Endothelial cell of umbilical vein (primary cell): ENCODE data around the gene IRGM. TPM values are rescaled to one million over a fixed set of nuclear protein-coding genes. Genes with fewer than 3 reads are reported as not detected.

Experiments used
- BruUV-seq: library from RNA; stranded (reverse); fragments of 400-500 nt; replicated peaks from 2 replicates; lab custom pipeline; 2021; lab: Mats Ljungman, UMichigan
- CTCF ChIA-PET: fragments of 300-600, 350-600 bp; sonication (Branson Sonifier 250); formaldehyde crosslinking; loops from one replicate; lab custom pipeline; 2021; ENCODE audit warnings: antibody characterized with exemption, inconsistent platforms; lab: Charles Lee
- POLR2A ChIA-PET: fragments of 300-600, 350-600 bp; sonication (Branson Sonifier 250); formaldehyde crosslinking; loops from one replicate; lab custom pipeline; 2021; ENCODE audit warnings: antibody characterized with exemption, inconsistent platforms; lab: Charles Lee
- DNase-seq: peaks from one replicate; pipeline ENCODE4 v3.0.0-alpha.2; 2011; ENCODE audit warnings: low read depth, low spot score
- FAIRE-seq: peaks from 2 replicates; lab custom pipeline; 2011; peaks lifted over from hg19 to GRCh38; lab: Jason Lieb, UNC
- H2AFZ ChIP-seq: 2 replicates; pipeline ENCODE4 v1.6.0; 2012; ENCODE audit warnings: low read depth, low read length, control low read depth, inconsistent platforms
- H3K27ac ChIP-seq: 2 replicates; pipeline ENCODE4 v1.5.1; 2011; ENCODE audit warnings: low read depth, mild to moderate bottlenecking, control low read depth, low read length, moderate library complexity; ENCODE audit not compliant: insufficient read depth
- H3K27me3 ChIP-seq, 2 experiments: 2 replicates each; pipeline versions ENCODE4 v1.6.0 to v1.6.1; 2011; ENCODE audit warnings: low read length in 2 of 2, mixed read lengths in 1 of 2; ENCODE audit not compliant: control insufficient read depth in 2 of 2, insufficient read depth in 2 of 2
- H3K36me3 ChIP-seq, 2 experiments: 2 replicates in 1 of 2; 3 replicates in 1 of 2; pipeline ENCODE4 v1.5.1; 2011; ENCODE audit warnings: low read length in 2 of 2, mild to moderate bottlenecking in 1 of 2, moderate library complexity in 1 of 2; ENCODE audit not compliant: control insufficient read depth in 2 of 2, insufficient read depth in 2 of 2; ENCODE audit errors: extremely low read depth in 1 of 2
- H3K4me1 ChIP-seq: 3 replicates; pipeline ENCODE4 v1.5.1; 2011; ENCODE audit warnings: mild to moderate bottlenecking, low read length; ENCODE audit not compliant: control insufficient read depth, insufficient read depth; ENCODE audit errors: extremely low read depth
- H3K4me2 ChIP-seq: 2 replicates; pipeline ENCODE4 v1.6.1; 2011; ENCODE audit warnings: low read length, control low read depth, mixed read lengths; ENCODE audit not compliant: insufficient read depth
- H3K4me3 ChIP-seq, 3 experiments: fragments of 200-600 bp in 1 of 3; sonication (generic), shearing (Covaris generic) in 1 of 3; replicated peaks in 1 of 3; 2 replicates each; pipeline ENCODE4 v1.5.1; 2011 to 2016; ENCODE audit warnings: control low read depth in 3 of 3, low read length in 3 of 3, mild to moderate bottlenecking in 2 of 3, inconsistent platforms in 1 of 3, low read depth in 1 of 3, moderate library complexity in 1 of 3; ENCODE audit not compliant: insufficient read depth in 1 of 3
- H3K79me2 ChIP-seq: 2 replicates; pipeline ENCODE4 v1.6.0; 2012; ENCODE audit warnings: low read length, inconsistent platforms; ENCODE audit not compliant: control insufficient read depth, insufficient read depth
- H3K9ac ChIP-seq: replicated peaks from 2 replicates; pipeline ENCODE3; 2011; ENCODE audit warnings: low read length, control low read depth; ENCODE audit not compliant: insufficient read depth; ENCODE audit errors: extremely low read depth
- H3K9me1 ChIP-seq: replicated peaks from 3 replicates; pipeline ENCODE4 v1.6.0; 2011; ENCODE audit warnings: mild to moderate bottlenecking, low read length; ENCODE audit not compliant: control insufficient read depth, insufficient read depth; ENCODE audit errors: extremely low read depth
- H3K9me3 ChIP-seq: replicated peaks from 2 replicates; pipeline ENCODE4 v1.5.1; 2012; ENCODE audit warnings: low read length, inconsistent platforms; ENCODE audit not compliant: control insufficient read depth, insufficient read depth
- H4K20me1 ChIP-seq: replicated peaks from 2 replicates; pipeline ENCODE3; 2011; ENCODE audit warnings: mild to moderate bottlenecking, low read length; ENCODE audit not compliant: control insufficient read depth, insufficient read depth; ENCODE audit errors: extremely low read depth
- CTCF ChIP-seq, 2 donors: IDR thresholded peaks; 1 replicate in 1 of 2; 2 replicates in 1 of 2; pipeline ENCODE4 v1.5.1; 2011; ENCODE audit warnings: low read length in 2 of 2, mild to moderate bottlenecking in 2 of 2, moderate library complexity in 2 of 2, control low read depth in 1 of 2, inconsistent platforms in 1 of 2, low read depth in 1 of 2; ENCODE audit not compliant: insufficient read depth in 1 of 2; ENCODE audit errors: extremely low read depth in 1 of 2
- EZH2 ChIP-seq: IDR thresholded peaks from 2 replicates; pipeline ENCODE4 v1.6.1; 2012; ENCODE audit warnings: borderline replicate concordance, low read depth, mild to moderate bottlenecking, moderate library complexity, low read length, inconsistent platforms; ENCODE audit not compliant: severe bottlenecking
- FOS ChIP-seq: IDR thresholded peaks from 2 replicates; pipeline ENCODE4 v1.6.1; 2011; ENCODE audit warnings: mild to moderate bottlenecking, low read length, moderate library complexity, borderline replicate concordance; ENCODE audit not compliant: insufficient read depth
- GATA2 ChIP-seq: IDR thresholded peaks from 2 replicates; pipeline ENCODE4 v1.7.0; 2011; ENCODE audit warnings: low read depth, mild to moderate bottlenecking, moderate library complexity, mixed read lengths, low read length; ENCODE audit not compliant: insufficient read length, insufficient read depth
- JUN ChIP-seq: IDR thresholded peaks from 2 replicates; pipeline ENCODE4 v1.6.1; 2011; ENCODE audit warnings: borderline replicate concordance, low read depth; ENCODE audit not compliant: insufficient read length, insufficient read depth
- MAX ChIP-seq: IDR thresholded peaks from 2 replicates; pipeline ENCODE4 v1.6.1; 2011; ENCODE audit not compliant: insufficient read depth, insufficient read length
- MYC ChIP-seq: IDR thresholded peaks from one replicate; pipeline ENCODE4 v1.6.1; 2011; ENCODE audit warnings: mild to moderate bottlenecking, low read depth, low read length
- POLR2A ChIP-seq: IDR thresholded peaks from 2 replicates; pipeline ENCODE4 v1.6.1; 2012; ENCODE audit warnings: low read depth, mild to moderate bottlenecking, control low read depth, low read length
- dilution Hi-C: fragments of 300-500 bp; cut with MboI; formaldehyde crosslinking; loops from one replicate; pipeline ENCODE4 v1.15.0; 2019; ENCODE audit warnings: low sequenced_read_pairs; ENCODE audit not compliant: extremely low pct_ligation_motif_present
- intact Hi-C: fragments of 100-400 bp; cut with micrococcal nuclease; formaldehyde crosslinking; loops from one replicate; pipeline ENCODE4 v1.10.0; 2022
- polyA plus RNA-seq, 4 experiments: library from polyadenylated mRNA; depleted of rRNA in 3 of 4; stranded (reverse) in 3 of 4; unstranded in 1 of 4; fragments of >200 nt; gene quantifications; 2 replicates each; pipeline versions ENCODE4 v1.2.1 to v1.2.3, GENCODE V29; 2011 to 2012; ENCODE audit warnings: missing spikeins in 1 of 4
- total RNA-seq: library from RNA; stranded (reverse); gene quantifications from 2 replicates; pipeline ENCODE4 v1.2.3, GENCODE V29; 2021

The IRGM gene
- total and polyA plus RNA-seq, 2 donors (not counting 3 experiments of a cell fraction or from before 2014, with no cell fraction given), result not detected

- no peak overlapping the region for H3K4me3 ChIP-seq
- BruUV-seq, result no TSS peak
- no peak overlapping the region for H3K9ac ChIP-seq
- no peaks in the 10 kb centered on the region for H3K79me2 ChIP-seq
- no peaks in the 10 kb centered on the region for H3K9me1 ChIP-seq
- intact Hi-C loops (loop anchor here (5.0 kb wide), 1 partner anchor 43 kb away; the partner anchor contains the start of gene IRGM), dilution Hi-C loops (no loop called here)
- no peaks in the 10 kb centered on the region for H3K36me3 ChIP-seq
- CTCF ChIA-PET, result interaction anchor here (1.2 to 2.0 kb wide), 2 partner anchors 26 to 354 kb away, joined by 3 to 4 read pairs; partner anchors contain the start of genes RPS14 and SMIM3
- no peaks in the 10 kb centered on the region for H4K20me1 ChIP-seq
- TF ChIP-seq POLR2A, result no peak
- no peak for TF ChIP-seq GATA2
- no peak for TF ChIP-seq EZH2
- TF ChIP-seq FOS, result no peak
- no peak for TF ChIP-seq MYC
- no peak for TF ChIP-seq JUN
- TF ChIP-seq MAX, result no peak
- TF ChIP-seq CTCF (IDR thresholded peaks at IDR 0.05; ENCODE audit: extremely low read depth in 1 of 2, insufficient read depth in 1 of 2, low read depth in 1 of 2, low read length in 2 of 2), result no peak
- no peak overlapping the region for H3K27ac ChIP-seq
- FAIRE-seq, result no peak
- no peaks in the 10 kb centered on the region for H3K4me1 ChIP-seq
- H3K27me3 ChIP-seq, result peaks cover 16 to 46% of the 10 kb centered on the region in 2 experiments
- POLR2A ChIA-PET, result no interaction called here
- DNase-seq, result no peak
- H3K4me2 ChIP-seq, result no peak overlapping the region
- no peak overlapping the region for H2AFZ ChIP-seq
- H3K9me3 ChIP-seq, result no peaks in the 10 kb centered on the region
These were observed 41.9 kb upstream of the IRGM start for GRCh38 chr5:150804388-150804787.
